ENCODE measurements around the gene PPM1H. TPM values are rescaled to one million over a fixed set of nuclear protein-coding genes. Genes with fewer than 3 reads are reported as not detected.

PPM1H gene
- total RNA-seq, 4 donors from 2014 or later = 1.5 to 2.7 (median 2.3) TPM

GRCh38 chr12:62911286-62911685 is 23.7 kb downstream of the PPM1H start:
- TF ChIP-seq CTCF (IDR thresholded peaks at IDR 0.05; ENCODE audit: low read depth) = no peak

- no peak for TF ChIP-seq CTCF (IDR thresholded peaks at IDR 0.05; ENCODE audit: low read depth)
These were observed 24.3 kb downstream of the PPM1H start for GRCh38 chr12:62910549-62911169.

- TF ChIP-seq CTCF (IDR thresholded peaks at IDR 0.05; ENCODE audit: low read depth) = no peak
These were observed 25.6 kb downstream of the PPM1H start for GRCh38 chr12:62909340-62909739.

GRCh38 chr12:62908674-62909073 is 26.3 kb downstream of the PPM1H start:
- TF ChIP-seq CTCF (IDR thresholded peaks at IDR 0.05; ENCODE audit: low read depth) = no peak

- no peak for TF ChIP-seq CTCF (IDR thresholded peaks at IDR 0.05; ENCODE audit: low read depth)
These were observed 27.4 kb downstream of the PPM1H start for GRCh38 chr12:62907561-62907960.

GRCh38 chr12:62907078-62907477 is 27.9 kb downstream of the PPM1H start:
- no peak for TF ChIP-seq CTCF (IDR thresholded peaks at IDR 0.05; ENCODE audit: low read depth)

- TF ChIP-seq CTCF (IDR thresholded peaks at IDR 0.05; ENCODE audit: low read depth) = no peak
These were observed 31.8 kb downstream of the PPM1H start for GRCh38 chr12:62903151-62903550.

All from subcutaneous adipose tissue (tissue), 4 donors.